GM12878 (cell line): ENCODE results near the gene NR1D2. TPM values are rescaled to one million over a fixed set of nuclear protein-coding genes. Genes with fewer than 3 reads are reported as not detected.

ENCODE experiments used
- ATAC-seq: fragments of 200-7000 bp; cut with Tn5 transposase; 3 replicates; pipeline ENCODE4 v1.9.1; 2020; ENCODE audit warnings: mild to moderate bottlenecking, moderate library complexity
- BruUV-seq: library from RNA; stranded (reverse); fragments of 400-500 nt; replicated peaks from 2 replicates; lab custom pipeline; 2021; lab: Mats Ljungman, UMichigan
- CTCF ChIA-PET: fragments of 300-600 bp; sonication (Branson Sonifier 250); formaldehyde crosslinking; extraction: SDS; loops from one replicate; lab custom pipeline; 2021; ENCODE audit warnings: inconsistent platforms; lab: Yijun Ruan, JAX
- POLR2A ChIA-PET: fragments of 350-600 bp; formaldehyde crosslinking; extraction: SDS; loops from one replicate; lab custom pipeline; 2021; ENCODE audit warnings: inconsistent platforms; lab: Charles Lee
- RAD21 ChIA-PET: fragments of 300-600 bp; sonication (Branson Sonifier 250); formaldehyde crosslinking; loops from one replicate; lab custom pipeline; 2023; ENCODE audit warnings: antibody characterized with exemption; ENCODE audit not compliant: unreplicated experiment; lab: Charles Lee
- SMC1A ChIA-PET: fragments of 300-600 bp; sonication (Branson Sonifier 250); formaldehyde crosslinking; loops from one replicate; lab custom pipeline; 2023; ENCODE audit not compliant: unreplicated experiment, uncharacterized antibody; lab: Charles Lee
- DNase-seq: peaks from one replicate; pipeline ENCODE4 v3.0.0-alpha.2; 2011; ENCODE audit warnings: low read depth, low spot score
- FAIRE-seq: peaks from 3 replicates; lab custom pipeline; 2011; peaks lifted over from hg19 to GRCh38; lab: Jason Lieb, UNC
- H2AFZ ChIP-seq: 2 replicates; pipeline ENCODE4 v1.6.0; 2011; ENCODE audit warnings: low read depth, low read length, control low read depth; ENCODE audit not compliant: control insufficient read depth
- H3K27ac ChIP-seq: 2 replicates; pipeline ENCODE4 v1.5.1; 2011; ENCODE audit warnings: control low read depth; ENCODE audit not compliant: control insufficient read depth, insufficient read depth
- H3K27me3 ChIP-seq, 2 experiments: replicated peaks in 1 of 2; 2 replicates each; pipeline versions ENCODE4 v1.6.0 to v1.6.1; 2011; ENCODE audit warnings: low read length in 1 of 2; ENCODE audit not compliant: control insufficient read depth in 2 of 2, insufficient read depth in 2 of 2
- H3K36me3 ChIP-seq, 2 experiments: 2 replicates each; pipeline ENCODE4 v1.5.1; 2011; ENCODE audit warnings: low read length in 1 of 2; ENCODE audit not compliant: control insufficient read depth in 2 of 2, insufficient read depth in 2 of 2
- H3K4me1 ChIP-seq: 2 replicates; pipeline ENCODE4 v1.6.1; 2011; ENCODE audit warnings: mild to moderate bottlenecking, low read length, moderate library complexity, mixed read lengths; ENCODE audit not compliant: control insufficient read depth, insufficient read depth
- H3K4me2 ChIP-seq: 2 replicates; pipeline ENCODE4 v1.6.0; 2011; ENCODE audit warnings: control low read depth; ENCODE audit not compliant: control insufficient read depth, insufficient read depth
- H3K4me3 ChIP-seq: fragments of 200-600 bp; sonication (generic); 2 replicates; pipeline ENCODE4 v1.5.1; 2016
- H3K79me2 ChIP-seq: 2 replicates; pipeline ENCODE4 v1.6.0; 2011; ENCODE audit warnings: low read length; ENCODE audit not compliant: control insufficient read depth, insufficient read depth
- H3K9ac ChIP-seq: 2 replicates; pipeline ENCODE4 v1.8.0; 2011; ENCODE audit warnings: low read length, control low read depth, mixed read lengths; ENCODE audit not compliant: control insufficient read depth, insufficient read depth
- H3K9me3 ChIP-seq: replicated peaks from 3 replicates; pipeline ENCODE4 v1.5.1; 2011; ENCODE audit warnings: mild to moderate bottlenecking, low read length; ENCODE audit not compliant: control insufficient read depth, insufficient read depth
- H4K20me1 ChIP-seq: 2 replicates; pipeline ENCODE4 v1.6.0; 2011; ENCODE audit not compliant: control insufficient read depth, insufficient read depth
- CREB1 ChIP-seq: IDR thresholded peaks from 2 replicates; pipeline ENCODE4 v1.6.1; 2012; ENCODE audit warnings: low read depth, mild to moderate bottlenecking, inconsistent platforms
- EGR1 ChIP-seq, 2 experiments: IDR thresholded peaks; 1 replicate in 1 of 2; 2 replicates in 1 of 2; pipeline ENCODE4 v1.6.1; 2011 to 2012; ENCODE audit warnings: low read depth in 2 of 2, low read length in 2 of 2, borderline replicate concordance in 1 of 2, mild to moderate bottlenecking in 1 of 2, moderate library complexity in 1 of 2
- NFIC ChIP-seq: IDR thresholded peaks from 2 replicates; pipeline ENCODE4 v1.6.1; 2012; ENCODE audit warnings: low read depth, mild to moderate bottlenecking, inconsistent platforms, low read length, moderate library complexity
- ZBED1 ChIP-seq: IDR thresholded peaks from 2 replicates; pipeline ENCODE4 v1.6.1; 2016; ENCODE audit warnings: borderline replicate concordance
- WGBS: methylation state at CpG from one replicate; pipeline ENCODE4 v1.1.6; 2016; ENCODE audit warnings: low lambda C conversion rate; ENCODE audit not compliant: insufficient replicate concordance, insufficient coverage; ENCODE audit errors: missing lambda C conversion rate; 5-methylcytosine and 5-hydroxymethylcytosine counted together
- in situ Hi-C: fragments of 300-500 bp; cut with MboI; formaldehyde crosslinking; loops from 9 replicates; pipeline ENCODE4 v1.14.3; 2018; ENCODE audit warnings: mixed read lengths
- intact Hi-C: fragments of 100-400 bp; cut with micrococcal nuclease; formaldehyde crosslinking; loops from one replicate; pipeline ENCODE4 v1.14.2; 2022; ENCODE audit not compliant: unreplicated experiment
- polyA plus RNA-seq, 11 experiments: library from polyadenylated mRNA; depleted of rRNA in 4 of 11; unstranded in 6 of 11; stranded (reverse) in 5 of 11; fragments of >200 nt; fragmentation: Nextera tagmentation in 4 of 11; fragmentation: Illumina TruSeq in 1 of 11; extraction: Ambion mirVana in 4 of 11; extraction: Trizol in 1 of 11; gene quantifications; 1 replicate in 1 of 11; 2 replicates in 10 of 11; pipeline versions ENCODE4 v1.2.1 to v1.2.3, GENCODE V29; 2011 to 2016; ENCODE audit warnings: inconsistent platforms in 2 of 11, missing spikeins in 2 of 11, low read depth in 1 of 11
- total RNA-seq, 4 experiments: library from RNA; depleted of rRNA in 3 of 4; stranded (reverse); fragments of >200 nt in 3 of 4; fragmentation: Illumina TruSeq in 1 of 4; extraction: Trizol in 1 of 4; gene quantifications; 2 replicates each; pipeline versions ENCODE4 v1.2.1 to v1.2.3, GENCODE V29; 2013 to 2021
- TF ChIP-seq, protein P1 (sequence below): IDR thresholded peaks from 2 replicates; pipeline ENCODE4 v1.6.1; 2012; ENCODE audit warnings: mild to moderate bottlenecking, low read depth, low read length

The NR1D2 gene
- total and polyA plus RNA-seq, 10 of the 15 experiments (the other 5 are each of a cell fraction or from before 2014, with no cell fraction given) = 0.67 to 5.3 (median 2.6) TPM

DNA sequence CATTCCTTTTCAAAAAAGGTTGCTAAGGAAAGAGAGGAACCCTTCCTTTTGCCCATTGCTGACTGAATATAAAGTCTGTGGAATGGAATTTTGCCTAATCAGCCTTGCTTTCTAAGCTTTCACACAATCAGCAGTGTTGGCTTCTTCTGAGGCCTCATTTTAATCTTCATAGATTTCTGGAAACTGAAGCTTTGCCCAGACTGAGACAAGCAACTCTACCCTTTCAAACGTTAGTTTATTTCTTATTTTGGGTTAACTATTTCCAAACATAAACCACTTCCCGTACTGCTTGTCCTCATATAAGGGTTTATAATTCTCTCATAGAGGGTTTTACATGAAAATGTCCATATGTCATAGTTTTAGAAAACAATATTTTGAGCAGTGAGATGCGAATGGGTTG lies 82.9 kb downstream of the NR1D2 start:
- POLR2A ChIA-PET = no interaction called here
- no peaks in the 10 kb centered on the region for H3K4me1 ChIP-seq
- SMC1A ChIA-PET = no interaction called here
- ATAC-seq (no peak), FAIRE-seq (no peak), DNase-seq (no peak)
- no peaks in the 10 kb centered on the region for H3K9me3 ChIP-seq
- H4K20me1 ChIP-seq = no peaks in the 10 kb centered on the region
- H3K9ac ChIP-seq = no peak overlapping the region
- no peak for TF ChIP-seq EGR1 (IDR thresholded peaks at IDR 0.05; ENCODE audit: borderline replicate concordance in 1 of 2, low read depth in 2 of 2, low read length in 2 of 2)
- TF ChIP-seq, protein P1, sequence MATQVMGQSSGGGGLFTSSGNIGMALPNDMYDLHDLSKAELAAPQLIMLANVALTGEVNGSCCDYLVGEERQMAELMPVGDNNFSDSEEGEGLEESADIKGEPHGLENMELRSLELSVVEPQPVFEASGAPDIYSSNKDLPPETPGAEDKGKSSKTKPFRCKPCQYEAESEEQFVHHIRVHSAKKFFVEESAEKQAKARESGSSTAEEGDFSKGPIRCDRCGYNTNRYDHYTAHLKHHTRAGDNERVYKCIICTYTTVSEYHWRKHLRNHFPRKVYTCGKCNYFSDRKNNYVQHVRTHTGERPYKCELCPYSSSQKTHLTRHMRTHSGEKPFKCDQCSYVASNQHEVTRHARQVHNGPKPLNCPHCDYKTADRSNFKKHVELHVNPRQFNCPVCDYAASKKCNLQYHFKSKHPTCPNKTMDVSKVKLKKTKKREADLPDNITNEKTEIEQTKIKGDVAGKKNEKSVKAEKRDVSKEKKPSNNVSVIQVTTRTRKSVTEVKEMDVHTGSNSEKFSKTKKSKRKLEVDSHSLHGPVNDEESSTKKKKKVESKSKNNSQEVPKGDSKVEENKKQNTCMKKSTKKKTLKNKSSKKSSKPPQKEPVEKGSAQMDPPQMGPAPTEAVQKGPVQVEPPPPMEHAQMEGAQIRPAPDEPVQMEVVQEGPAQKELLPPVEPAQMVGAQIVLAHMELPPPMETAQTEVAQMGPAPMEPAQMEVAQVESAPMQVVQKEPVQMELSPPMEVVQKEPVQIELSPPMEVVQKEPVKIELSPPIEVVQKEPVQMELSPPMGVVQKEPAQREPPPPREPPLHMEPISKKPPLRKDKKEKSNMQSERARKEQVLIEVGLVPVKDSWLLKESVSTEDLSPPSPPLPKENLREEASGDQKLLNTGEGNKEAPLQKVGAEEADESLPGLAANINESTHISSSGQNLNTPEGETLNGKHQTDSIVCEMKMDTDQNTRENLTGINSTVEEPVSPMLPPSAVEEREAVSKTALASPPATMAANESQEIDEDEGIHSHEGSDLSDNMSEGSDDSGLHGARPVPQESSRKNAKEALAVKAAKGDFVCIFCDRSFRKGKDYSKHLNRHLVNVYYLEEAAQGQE = no peak
- no peak for TF ChIP-seq NFIC
- TF ChIP-seq ZBED1 = no peak
- TF ChIP-seq CREB1 = no peak
- CTCF ChIA-PET = interaction anchor here (1.2 kb wide), 1 partner anchor 41 kb away, joined by 3 read pairs; no protein-coding TSS in a partner anchor
- H3K27me3 ChIP-seq = no peaks in the 10 kb centered on the region; a peak in 1 of 4 replicates
- no peak overlapping the region for H3K4me3 ChIP-seq
- no peaks in the 10 kb centered on the region for H3K36me3 ChIP-seq
- WGBS = 0% methylated on average over 3 of the region's 3 CpGs
- H3K79me2 ChIP-seq = no peaks in the 10 kb centered on the region
- H3K4me2 ChIP-seq = no peak overlapping the region
- RAD21 ChIA-PET = no interaction called here
- no peak overlapping the region for H3K27ac ChIP-seq
- no peak overlapping the region for H2AFZ ChIP-seq
- no TSS peak for BruUV-seq
- intact Hi-C loops (no loop called here), in situ Hi-C loops (no loop called here)

Other genes starting within 250 kb of the NR1D2 start
- 110 and 129 TPM in 2 replicates for gene UBE2E1, start 139.3 kb upstream of the NR1D2 start, total RNA-seq (2014; rRNA removed)
- 230 and 236 TPM in 2 replicates for gene UBE2E1, start 139.3 kb upstream of the NR1D2 start, total RNA-seq (2014; rRNA removed; fragmentation: Illumina TruSeq; extraction: Trizol)
- gene UBE2E1, start 139.3 kb upstream of the NR1D2 start, total RNA-seq (2021) = 162 and 167 TPM in 2 replicates
- 425 and 698 TPM in 2 replicates for gene UBE2E1, start 139.3 kb upstream of the NR1D2 start, polyA plus RNA-seq (2011; rRNA removed)
- 282 and 450 TPM in 2 replicates for gene UBE2E1, start 139.3 kb upstream of the NR1D2 start, polyA plus RNA-seq (2014; fragmentation: Illumina TruSeq; extraction: Trizol)
- gene UBE2E1, start 139.3 kb upstream of the NR1D2 start, polyA plus RNA-seq (2014; fragmentation: Nextera tagmentation; extraction: Ambion mirVana) = 100 to 1,000 TPM; 113 to 128 TPM
- gene UBE2E1, start 139.3 kb upstream of the NR1D2 start, polyA plus RNA-seq (2014; rRNA removed) = 159 and 202 TPM in 2 replicates
- 10 to 100 TPM; 18.7 to 21.8 TPM for gene UBE2E1, start 139.3 kb upstream of the NR1D2 start, polyA plus RNA-seq (2016; fragmentation: Nextera tagmentation; extraction: Ambion mirVana)
- gene NKIRAS1, start 28.3 kb upstream of the NR1D2 start, total RNA-seq (2014; rRNA removed) = 11.4 and 11.5 TPM in 2 replicates
- gene NKIRAS1, start 28.3 kb upstream of the NR1D2 start, total RNA-seq (2014; rRNA removed; fragmentation: Illumina TruSeq; extraction: Trizol) = 13.8 and 14.2 TPM in 2 replicates
- gene NKIRAS1, start 28.3 kb upstream of the NR1D2 start, total RNA-seq (2021) = 7.1 and 7.2 TPM in 2 replicates
- gene NKIRAS1, start 28.3 kb upstream of the NR1D2 start, polyA plus RNA-seq (2011; rRNA removed) = 7.9 and 12.9 TPM in 2 replicates
- 12.4 and 14.1 TPM in 2 replicates for gene NKIRAS1, start 28.3 kb upstream of the NR1D2 start, polyA plus RNA-seq (2014; fragmentation: Illumina TruSeq; extraction: Trizol)
- 10 to 100 TPM in 1 of 2 experiments, 1 to 10 TPM in 1; 8.9 to 10.2 TPM for gene NKIRAS1, start 28.3 kb upstream of the NR1D2 start, polyA plus RNA-seq (2014; fragmentation: Nextera tagmentation; extraction: Ambion mirVana)
- 6.9 and 9.1 TPM in 2 replicates for gene NKIRAS1, start 28.3 kb upstream of the NR1D2 start, polyA plus RNA-seq (2014; rRNA removed)
- gene NKIRAS1, start 28.3 kb upstream of the NR1D2 start, polyA plus RNA-seq (2016; fragmentation: Nextera tagmentation; extraction: Ambion mirVana) = 10 to 100 TPM; 13.6 to 17.9 TPM
- gene RPL15, start 28.2 kb upstream of the NR1D2 start, total RNA-seq (2014; rRNA removed) = 3,114 and 3,350 TPM in 2 replicates
- 3,391 and 3,433 TPM in 2 replicates for gene RPL15, start 28.2 kb upstream of the NR1D2 start, total RNA-seq (2014; rRNA removed; fragmentation: Illumina TruSeq; extraction: Trizol)
- gene RPL15, start 28.2 kb upstream of the NR1D2 start, total RNA-seq (2021) = 2,942 and 3,030 TPM in 2 replicates
- gene RPL15, start 28.2 kb upstream of the NR1D2 start, polyA plus RNA-seq (2011; rRNA removed) = 3,424 and 4,734 TPM in 2 replicates
- gene RPL15, start 28.2 kb upstream of the NR1D2 start, polyA plus RNA-seq (2014; fragmentation: Illumina TruSeq; extraction: Trizol) = 2,502 and 4,642 TPM in 2 replicates
- gene RPL15, start 28.2 kb upstream of the NR1D2 start, polyA plus RNA-seq (2014; fragmentation: Nextera tagmentation; extraction: Ambion mirVana) = over 10,000 TPM in 1 of 2 experiments, 1,000 to 10,000 TPM in 1; 6,967 to 10,761 TPM
- 5,703 and 6,539 TPM in 2 replicates for gene RPL15, start 28.2 kb upstream of the NR1D2 start, polyA plus RNA-seq (2014; rRNA removed)
- 1,000 to 10,000 TPM; 2,885 to 2,955 TPM for gene RPL15, start 28.2 kb upstream of the NR1D2 start, polyA plus RNA-seq (2016; fragmentation: Nextera tagmentation; extraction: Ambion mirVana)